Thyroid gland (tissue), 4 donors: ENCODE data around the gene LIF.

Experiments
- POLR2A ChIP-seq, 2 donors: fragments of 450-650 bp; IDR thresholded peaks; one replicate each; pipeline ENCODE4 v1.6.1; 2017; ENCODE audit warnings: antibody characterized with exemption in 2 of 2, mild to moderate bottlenecking in 2 of 2, moderate library complexity in 1 of 2
- TF ChIP-seq, protein P1 (sequence below), 6 experiments: fragments of 200-600 bp in 3 of 6; fragments of 450-650 bp in 3 of 6; sonication (generic) in 3 of 6; IDR thresholded peaks; one replicate each; pipeline ENCODE4 v1.5.1; 2016 to 2019; ENCODE audit warnings: antibody characterized with exemption in 6 of 6, mild to moderate bottlenecking in 2 of 6, inconsistent platforms in 1 of 6, moderate library complexity in 1 of 6

DNA sequence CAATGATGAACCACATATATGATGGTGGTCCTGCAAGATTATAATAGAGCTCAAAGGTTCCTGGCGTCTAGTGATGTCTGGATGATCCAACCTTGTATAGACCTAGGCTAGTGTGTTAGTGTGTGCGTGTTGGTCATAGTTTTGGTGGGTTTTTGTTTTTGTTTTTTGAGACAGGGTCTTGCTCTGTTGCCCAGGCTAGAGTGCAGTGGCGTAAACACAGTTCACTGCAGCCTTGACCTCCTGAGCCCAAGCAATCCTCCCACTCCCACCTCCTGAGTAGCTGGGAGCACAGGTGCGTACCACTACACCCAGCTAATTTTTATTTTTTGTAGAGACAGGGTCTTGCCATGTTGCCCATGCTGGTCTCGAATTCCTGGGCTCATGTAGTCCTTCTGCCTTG lies 33.4 kb upstream of the LIF start:
- TF ChIP-seq, protein P1, sequence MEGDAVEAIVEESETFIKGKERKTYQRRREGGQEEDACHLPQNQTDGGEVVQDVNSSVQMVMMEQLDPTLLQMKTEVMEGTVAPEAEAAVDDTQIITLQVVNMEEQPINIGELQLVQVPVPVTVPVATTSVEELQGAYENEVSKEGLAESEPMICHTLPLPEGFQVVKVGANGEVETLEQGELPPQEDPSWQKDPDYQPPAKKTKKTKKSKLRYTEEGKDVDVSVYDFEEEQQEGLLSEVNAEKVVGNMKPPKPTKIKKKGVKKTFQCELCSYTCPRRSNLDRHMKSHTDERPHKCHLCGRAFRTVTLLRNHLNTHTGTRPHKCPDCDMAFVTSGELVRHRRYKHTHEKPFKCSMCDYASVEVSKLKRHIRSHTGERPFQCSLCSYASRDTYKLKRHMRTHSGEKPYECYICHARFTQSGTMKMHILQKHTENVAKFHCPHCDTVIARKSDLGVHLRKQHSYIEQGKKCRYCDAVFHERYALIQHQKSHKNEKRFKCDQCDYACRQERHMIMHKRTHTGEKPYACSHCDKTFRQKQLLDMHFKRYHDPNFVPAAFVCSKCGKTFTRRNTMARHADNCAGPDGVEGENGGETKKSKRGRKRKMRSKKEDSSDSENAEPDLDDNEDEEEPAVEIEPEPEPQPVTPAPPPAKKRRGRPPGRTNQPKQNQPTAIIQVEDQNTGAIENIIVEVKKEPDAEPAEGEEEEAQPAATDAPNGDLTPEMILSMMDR (IDR thresholded peaks at IDR 0.05): no peak
- no peak for TF ChIP-seq POLR2A (IDR thresholded peaks at IDR 0.05)
